OCI-LY1 (cell line): ENCODE measurements around the gene ARMC3.

ENCODE experiments used
- EZH2 ChIP-seq: fragments of 200-600 bp; sonication (generic), shearing (Covaris generic); IDR thresholded peaks from 2 replicates; pipeline ENCODE4 v1.8.0; 2017; ENCODE audit warnings: borderline replicate concordance, mixed run types, mild to moderate bottlenecking, antibody characterized with exemption, low read length, moderate library complexity, mixed read lengths
- TF ChIP-seq, protein P1 (sequence below): fragments of 200-600 bp; sonication (generic), shearing (Covaris generic); IDR thresholded peaks from 2 replicates; pipeline ENCODE4 v1.5.1; 2017; ENCODE audit warnings: mild to moderate bottlenecking, antibody characterized with exemption, low read length, moderate library complexity, mixed read lengths

DNA sequence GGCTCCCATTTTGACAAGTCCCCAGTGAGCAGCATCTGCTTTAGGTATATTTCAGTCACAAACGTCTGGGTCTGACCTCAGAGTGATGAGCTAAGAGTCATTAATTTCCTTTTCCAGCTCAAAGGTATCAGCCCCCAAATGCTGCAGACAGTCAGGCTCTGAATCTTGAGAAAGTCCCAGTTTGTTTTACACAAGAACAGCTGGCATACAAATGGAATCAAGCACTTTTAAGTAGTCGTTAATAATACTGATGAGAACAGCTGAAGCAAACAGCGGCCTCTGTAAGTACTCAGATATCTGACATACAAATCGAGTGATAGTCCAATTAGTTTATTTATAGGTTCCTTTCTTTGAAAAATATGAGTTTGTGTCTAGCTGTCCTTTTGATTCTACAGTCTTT is 118.2 kb downstream of the ARMC3 start:
- TF ChIP-seq, protein P1, sequence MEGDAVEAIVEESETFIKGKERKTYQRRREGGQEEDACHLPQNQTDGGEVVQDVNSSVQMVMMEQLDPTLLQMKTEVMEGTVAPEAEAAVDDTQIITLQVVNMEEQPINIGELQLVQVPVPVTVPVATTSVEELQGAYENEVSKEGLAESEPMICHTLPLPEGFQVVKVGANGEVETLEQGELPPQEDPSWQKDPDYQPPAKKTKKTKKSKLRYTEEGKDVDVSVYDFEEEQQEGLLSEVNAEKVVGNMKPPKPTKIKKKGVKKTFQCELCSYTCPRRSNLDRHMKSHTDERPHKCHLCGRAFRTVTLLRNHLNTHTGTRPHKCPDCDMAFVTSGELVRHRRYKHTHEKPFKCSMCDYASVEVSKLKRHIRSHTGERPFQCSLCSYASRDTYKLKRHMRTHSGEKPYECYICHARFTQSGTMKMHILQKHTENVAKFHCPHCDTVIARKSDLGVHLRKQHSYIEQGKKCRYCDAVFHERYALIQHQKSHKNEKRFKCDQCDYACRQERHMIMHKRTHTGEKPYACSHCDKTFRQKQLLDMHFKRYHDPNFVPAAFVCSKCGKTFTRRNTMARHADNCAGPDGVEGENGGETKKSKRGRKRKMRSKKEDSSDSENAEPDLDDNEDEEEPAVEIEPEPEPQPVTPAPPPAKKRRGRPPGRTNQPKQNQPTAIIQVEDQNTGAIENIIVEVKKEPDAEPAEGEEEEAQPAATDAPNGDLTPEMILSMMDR: no peak
- TF ChIP-seq EZH2: no peak
